Measurements from ENCODE around the gene RASGRP2. TPM values are rescaled to one million over a fixed set of nuclear protein-coding genes. Genes with fewer than 3 reads are reported as not detected.

Gene RASGRP2
- total and polyA plus RNA-seq, 2 of the 8 experiments (the other 6 are each of a cell fraction or from before 2014, with no cell fraction given) = 40.6 to 45.7 TPM

DNA sequence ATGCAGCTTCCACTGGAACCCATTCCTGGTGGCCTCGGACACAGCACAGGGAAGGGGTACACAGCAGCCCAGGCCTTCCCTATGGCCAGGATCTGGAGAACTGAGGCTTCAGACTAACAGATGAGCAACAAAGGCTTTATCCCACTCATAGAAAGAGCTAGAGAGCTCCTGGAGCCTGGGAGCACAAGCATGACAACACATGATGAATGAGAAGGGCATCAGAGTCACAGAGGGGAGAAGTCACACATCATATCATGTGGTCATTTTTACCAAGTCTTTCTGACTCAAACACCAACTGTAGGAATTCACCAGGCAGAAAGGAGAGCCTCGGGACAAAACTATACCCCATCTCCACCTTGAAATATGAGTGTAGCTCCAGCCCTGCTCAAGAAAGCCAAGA lies 64.1 kb downstream of the RASGRP2 start:
- no peak overlapping the region for H2AFZ ChIP-seq (ENCODE audit: low read length)
- TF ChIP-seq SP4 (IDR thresholded peaks at IDR 0.05; ENCODE audit: low read length) = no peak
- no peak for TF ChIP-seq EGR1 (IDR thresholded peaks at IDR 0.05; ENCODE audit: borderline replicate concordance, low read depth, low read length)
- no peak for TF ChIP-seq GTF2F1 (IDR thresholded peaks at IDR 0.05; ENCODE audit: borderline replicate concordance, low read depth, low read length)
- TF ChIP-seq TAF1 (IDR thresholded peaks at IDR 0.05; ENCODE audit: low read depth, low read length) = no peak
- no peak for TF ChIP-seq E2F6 (IDR thresholded peaks at IDR 0.05)
- no peak for TF ChIP-seq CHD2 (IDR thresholded peaks at IDR 0.05; ENCODE audit: low read length)
- no peak for TF ChIP-seq RXRA (IDR thresholded peaks at IDR 0.05; ENCODE audit: insufficient read depth, low read depth, low read length)
- H3K23me2 ChIP-seq (ENCODE audit: low read depth, low read length) = peaks cover 2% of the 10 kb centered on the region; the same call in 1 of the 2 replicates
- no peaks in the 10 kb centered on the region for H3K79me2 ChIP-seq (ENCODE audit: control insufficient read depth in 1 of 2, insufficient read depth in 2 of 2, low read length in 2 of 2)
- no peak overlapping the region for H2BK20ac ChIP-seq (ENCODE audit: low read length)
- H3K4ac ChIP-seq (replicated peaks; ENCODE audit: insufficient read length, low read depth, low read length) = no peak overlapping the region
- no peak overlapping the region for H3K14ac ChIP-seq (ENCODE audit: insufficient read length)
- H3K27me3 ChIP-seq (replicated peaks in 1 of 4; ENCODE audit: control insufficient read depth in 3 of 4, extremely low read depth in 1 of 4, insufficient read depth in 3 of 4, low read length in 3 of 4) = peaks cover 0 to 3% (median 0%) of the 10 kb centered on the region in 4 experiments; a peak in 3 of 7 replicates
- H3K9me3 ChIP-seq (ENCODE audit: insufficient read depth in 2 of 2, low read depth in 1 of 2, low read length in 1 of 2) = no peaks in the 10 kb centered on the region
- no peak overlapping the region for H3K56ac ChIP-seq (replicated peaks; ENCODE audit: insufficient read length, low read depth, low read length)
- no peak overlapping the region for H4K5ac ChIP-seq (ENCODE audit: insufficient read length, low read depth, low read length)
- H3K9ac ChIP-seq (replicated peaks in 1 of 4; ENCODE audit: extremely low read depth in 1 of 4, low read depth in 3 of 4, low read length in 3 of 4) = no peak overlapping the region
- H2BK120ac ChIP-seq (replicated peaks; ENCODE audit: low read depth, low read length) = no peak overlapping the region
- ChIA-PET POLR2A (ENCODE audit: partially characterized antibody) (no interaction called here), CTCF (ENCODE audit: partially characterized antibody) (interaction anchor here (1.1 to 3.5 kb wide), 4 partner anchors 9 to 30 kb away, joined by 3 to 21 read pairs (median 10); no protein-coding TSS in a partner anchor)
- no peak overlapping the region for H4K91ac ChIP-seq (replicated peaks; ENCODE audit: insufficient read length, low read length)
- FAIRE-seq = no peak
- H4K8ac ChIP-seq (ENCODE audit: extremely low read depth, insufficient read depth, low read length) = no peak overlapping the region
- H2BK15ac ChIP-seq (ENCODE audit: low read length) = no peak overlapping the region
- H3K4me2 ChIP-seq (ENCODE audit: insufficient read depth in 1 of 2, low read depth in 2 of 2, low read length in 2 of 2) = no peak overlapping the region
- H3K79me1 ChIP-seq (ENCODE audit: low read depth, low read length) = no peaks in the 10 kb centered on the region; the same call in 1 of the 2 replicates
- H4K20me1 ChIP-seq (replicated peaks in 1 of 2; ENCODE audit: control insufficient read depth in 1 of 2, insufficient read depth in 2 of 2, low read length in 2 of 2) = peaks cover 0 to 3% of the 10 kb centered on the region in 2 experiments
- H2BK12ac ChIP-seq (ENCODE audit: low read depth, low read length) = no peak overlapping the region
- H3K27ac ChIP-seq (ENCODE audit: low read depth, low read length) = no peak overlapping the region
- WGBS, 2 experiments (ENCODE audit: extremely low coverage in 1 of 2, insufficient coverage in 1 of 2, insufficient read length in 1 of 2, insufficient replicate concordance in 2 of 2, low coverage in 1 of 2, low lambda C conversion rate in 2 of 2, missing lambda C conversion rate in 1 of 2) = 36% methylated on average over 2 of the region's 2 CpGs; no CpG with 5 or more reads in 1 of the 2 experiments
- no peak overlapping the region for H3K4me3 ChIP-seq (ENCODE audit: extremely low read depth in 1 of 4, insufficient read depth in 2 of 4, low read depth in 3 of 4, low read length in 4 of 4)
- H3K36me3 ChIP-seq (ENCODE audit: control insufficient read depth in 2 of 4, insufficient read depth in 4 of 4, low read length in 3 of 4) = no peaks in the 10 kb centered on the region
- no peaks in the 10 kb centered on the region; a peak in 1 of 7 replicates for H3K4me1 ChIP-seq (replicated peaks in 1 of 4; ENCODE audit: control insufficient read depth in 3 of 4, insufficient read depth in 4 of 4, low read length in 3 of 4)
- H3K23ac ChIP-seq (ENCODE audit: insufficient read length) = no peak overlapping the region
- DNase-seq (ENCODE audit: low read depth in 1 of 2, low spot score in 2 of 2) = no peak
- H3K18ac ChIP-seq (ENCODE audit: extremely low read depth, low read length) = no peak overlapping the region
- no peak overlapping the region for H2BK5ac ChIP-seq (ENCODE audit: low read depth, low read length)
- no peak overlapping the region for H2AK5ac ChIP-seq (ENCODE audit: low read depth, low read length)
